H1 (cell line): ENCODE data around the gene SIRT7. TPM values are rescaled to one million over a fixed set of nuclear protein-coding genes. Genes with fewer than 3 reads are reported as not detected.

Source experiments
- CTCF ChIA-PET: fragments of 300-600 bp; sonication (Branson Sonifier 250); formaldehyde crosslinking; loops from one replicate; lab custom pipeline; 2021; ENCODE audit not compliant: partially characterized antibody; lab: Charles Lee
- POLR2A ChIA-PET: fragments of 300-600 bp; sonication (Branson Sonifier 250); formaldehyde crosslinking; loops from one replicate; lab custom pipeline; 2021; ENCODE audit warnings: inconsistent platforms; ENCODE audit not compliant: partially characterized antibody; lab: Charles Lee
- DNase-seq, 2 experiments: peaks; one replicate each; pipeline versions ENCODE4 v3.0.0 to v3.0.0-alpha.2; 2010 to 2022; ENCODE audit warnings: low spot score in 2 of 2, low read depth in 1 of 2, mixed read lengths in 1 of 2
- FAIRE-seq: peaks from 2 replicates; lab custom pipeline; 2011; peaks lifted over from hg19 to GRCh38; lab: Jason Lieb, UNC
- H2AFZ ChIP-seq: 2 replicates; pipeline ENCODE4 v1.8.1; 2012; ENCODE audit warnings: low read length, inconsistent platforms
- H2AK5ac ChIP-seq: 2 replicates; pipeline ENCODE4 v1.6.1; 2013; ENCODE audit warnings: low read depth, low read length
- H2BK120ac ChIP-seq: replicated peaks from 2 replicates; pipeline ENCODE3; 2013; ENCODE audit warnings: low read depth, low read length, inconsistent platforms
- H2BK12ac ChIP-seq: 2 replicates; pipeline ENCODE4 v1.6.1; 2013; ENCODE audit warnings: low read depth, low read length
- H2BK15ac ChIP-seq: 2 replicates; pipeline ENCODE4 v1.6.1; 2013; ENCODE audit warnings: low read length
- H2BK20ac ChIP-seq: 2 replicates; pipeline ENCODE4 v1.6.1; 2013; ENCODE audit warnings: low read length
- H2BK5ac ChIP-seq: 2 replicates; pipeline ENCODE4 v1.6.1; 2013; ENCODE audit warnings: low read depth, low read length
- H3K14ac ChIP-seq: 2 replicates; pipeline ENCODE4 v1.6.1; 2013; ENCODE audit warnings: inconsistent platforms; ENCODE audit not compliant: insufficient read length
- H3K18ac ChIP-seq: 2 replicates; pipeline ENCODE4 v1.6.1; 2013; ENCODE audit warnings: low read length; ENCODE audit errors: extremely low read depth
- H3K23ac ChIP-seq: 2 replicates; pipeline ENCODE4 v1.6.1; 2013; ENCODE audit warnings: inconsistent platforms; ENCODE audit not compliant: insufficient read length
- H3K23me2 ChIP-seq: 2 replicates; pipeline ENCODE4 v1.6.1; 2013; ENCODE audit warnings: low read depth, low read length
- H3K27ac ChIP-seq: 2 replicates; pipeline ENCODE4 v1.6.1; 2011; ENCODE audit warnings: low read depth, low read length, inconsistent platforms
- H3K27me3 ChIP-seq, 4 experiments: replicated peaks in 1 of 4; 1 replicate in 1 of 4; 2 replicates in 3 of 4; pipeline versions ENCODE4 v1.6.1 to v1.8.1; 2011 to 2013; ENCODE audit warnings: low read length in 3 of 4, mild to moderate bottlenecking in 3 of 4, inconsistent platforms in 2 of 4, mixed read lengths in 2 of 4, moderate library complexity in 1 of 4; ENCODE audit not compliant: control insufficient read depth in 3 of 4, insufficient read depth in 3 of 4; ENCODE audit errors: extremely low read depth in 1 of 4
- H3K36me3 ChIP-seq, 4 experiments: 2 replicates each; pipeline versions ENCODE4 v1.6.1 to v1.8.1; 2011 to 2013; ENCODE audit warnings: mild to moderate bottlenecking in 4 of 4, low read length in 3 of 4, moderate library complexity in 2 of 4, control low read depth in 1 of 4, inconsistent platforms in 1 of 4; ENCODE audit not compliant: insufficient read depth in 4 of 4, control insufficient read depth in 2 of 4
- H3K4ac ChIP-seq: replicated peaks from 2 replicates; pipeline ENCODE3; 2013; ENCODE audit warnings: low read length, low read depth, mixed read lengths, inconsistent platforms; ENCODE audit not compliant: insufficient read length
- H3K4me1 ChIP-seq, 4 experiments: replicated peaks in 1 of 4; 1 replicate in 1 of 4; 2 replicates in 3 of 4; pipeline versions ENCODE4 v1.6.1 to v1.8.1; 2011 to 2013; ENCODE audit warnings: low read length in 3 of 4, inconsistent platforms in 2 of 4, mixed read lengths in 1 of 4; ENCODE audit not compliant: insufficient read depth in 4 of 4, control insufficient read depth in 3 of 4
- H3K4me2 ChIP-seq, 2 experiments: 2 replicates each; pipeline versions ENCODE4 v1.6.1 to v1.8.1; 2011 to 2013; ENCODE audit warnings: low read depth in 2 of 2, low read length in 2 of 2, control low read depth in 1 of 2, inconsistent platforms in 1 of 2, mild to moderate bottlenecking in 1 of 2; ENCODE audit not compliant: insufficient read depth in 1 of 2
- H3K4me3 ChIP-seq, 4 experiments: fragments of 200-600, 300-600 bp in 1 of 4; sonication (generic), shearing (Covaris generic), sonication (Bioruptor Twin) in 1 of 4; 2 replicates each; pipeline versions ENCODE4 v1.5.1 to v1.8.1; 2011 to 2016; ENCODE audit warnings: low read length in 4 of 4, low read depth in 3 of 4, control low read depth in 2 of 4, inconsistent platforms in 2 of 4, mild to moderate bottlenecking in 2 of 4, mixed read lengths in 1 of 4, moderate library complexity in 1 of 4; ENCODE audit not compliant: insufficient read depth in 2 of 4; ENCODE audit errors: extremely low read depth in 1 of 4
- H3K56ac ChIP-seq: replicated peaks from 2 replicates; pipeline ENCODE3; 2013; ENCODE audit warnings: low read depth, mild to moderate bottlenecking, mixed read lengths, low read length, inconsistent platforms; ENCODE audit not compliant: insufficient read length
- H3K79me1 ChIP-seq: 2 replicates; pipeline ENCODE4 v1.6.1; 2013; ENCODE audit warnings: low read depth, low read length, control low read depth
- H3K79me2 ChIP-seq, 2 experiments: 2 replicates each; pipeline versions ENCODE4 v1.6.1 to v1.8.1; 2012 to 2013; ENCODE audit warnings: low read length in 2 of 2, mild to moderate bottlenecking in 2 of 2, inconsistent platforms in 1 of 2; ENCODE audit not compliant: insufficient read depth in 2 of 2, control insufficient read depth in 1 of 2
- H3K9ac ChIP-seq, 4 experiments: replicated peaks in 1 of 4; 1 replicate in 1 of 4; 2 replicates in 3 of 4; pipeline versions ENCODE4 v1.6.1 to v1.8.1; 2011 to 2013; ENCODE audit warnings: low read depth in 3 of 4, low read length in 3 of 4, control low read depth in 2 of 4, mild to moderate bottlenecking in 2 of 4, moderate library complexity in 2 of 4, inconsistent platforms in 1 of 4; ENCODE audit errors: extremely low read depth in 1 of 4
- H3K9me3 ChIP-seq, 2 experiments: 2 replicates each; pipeline versions ENCODE4 v1.6.1 to v1.8.1; 2012 to 2013; ENCODE audit warnings: mild to moderate bottlenecking in 2 of 2, moderate library complexity in 2 of 2, control low read depth in 1 of 2, inconsistent platforms in 1 of 2, low read depth in 1 of 2, low read length in 1 of 2, mixed read lengths in 1 of 2; ENCODE audit not compliant: insufficient read depth in 2 of 2
- H4K20me1 ChIP-seq, 2 experiments: replicated peaks in 1 of 2; 2 replicates each; pipeline versions ENCODE3 to v1.8.1; 2011 to 2013; ENCODE audit warnings: inconsistent platforms in 2 of 2, low read length in 2 of 2, mild to moderate bottlenecking in 1 of 2; ENCODE audit not compliant: insufficient read depth in 2 of 2, control insufficient read depth in 1 of 2
- H4K5ac ChIP-seq: 2 replicates; pipeline ENCODE4 v1.6.1; 2013; ENCODE audit warnings: low read length, low read depth, mixed read lengths, inconsistent platforms; ENCODE audit not compliant: insufficient read length
- H4K8ac ChIP-seq: 2 replicates; pipeline ENCODE4 v1.8.0; 2013; ENCODE audit warnings: mild to moderate bottlenecking, moderate library complexity, low read length, inconsistent platforms; ENCODE audit not compliant: insufficient read depth; ENCODE audit errors: extremely low read depth
- H4K91ac ChIP-seq: replicated peaks from 2 replicates; pipeline ENCODE3; 2013; ENCODE audit warnings: low read length, mixed read lengths, inconsistent platforms; ENCODE audit not compliant: insufficient read length
- CEBPB ChIP-seq: IDR thresholded peaks from 2 replicates; pipeline ENCODE4 v1.6.1; 2012; ENCODE audit warnings: low read depth, low read length
- EZH2 ChIP-seq: fragments of 200-600 bp; sonication (generic); IDR thresholded peaks from 2 replicates; pipeline ENCODE4 v1.7.1; 2012; ENCODE audit warnings: low read depth, mild to moderate bottlenecking, moderate library complexity, low read length, inconsistent platforms; ENCODE audit not compliant: severe bottlenecking
- JUND ChIP-seq: IDR thresholded peaks from 2 replicates; pipeline ENCODE4 v1.6.1; 2011; ENCODE audit warnings: mild to moderate bottlenecking, improper control_type of control experiment, low read length
- POLR2A ChIP-seq, 2 experiments: IDR thresholded peaks; 1 replicate in 1 of 2; 2 replicates in 1 of 2; pipeline ENCODE4 v1.6.1; 2011; ENCODE audit warnings: low read depth in 2 of 2, low read length in 2 of 2, mild to moderate bottlenecking in 2 of 2; ENCODE audit errors: control extremely low read depth in 1 of 2
- RFX5 ChIP-seq: IDR thresholded peaks from 2 replicates; pipeline ENCODE4 v1.6.1; 2011; ENCODE audit warnings: low read depth, low read length, improper control_type of control experiment, borderline replicate concordance
- SP4 ChIP-seq: IDR thresholded peaks from 2 replicates; pipeline ENCODE4 v1.6.1; 2012; ENCODE audit warnings: low read length, inconsistent platforms
- USF2 ChIP-seq: IDR thresholded peaks from 2 replicates; pipeline ENCODE4 v1.6.1; 2011; ENCODE audit warnings: low read length, improper control_type of control experiment
- WGBS, 2 experiments: shearing (Covaris generic) in 1 of 2; methylation state at CpG; one replicate each; pipeline versions ENCODE4 v1.1.6 to v1.1.7; 2013 to 2015; ENCODE audit warnings: low lambda C conversion rate in 2 of 2, mixed read lengths in 2 of 2, inconsistent platforms in 1 of 2, low coverage in 1 of 2, missing lambda C conversion rate in 1 of 2; ENCODE audit not compliant: insufficient replicate concordance in 2 of 2, insufficient coverage in 1 of 2, insufficient read length in 1 of 2; ENCODE audit errors: extremely low coverage in 1 of 2, missing lambda C conversion rate in 1 of 2; 5-methylcytosine and 5-hydroxymethylcytosine counted together
- polyA plus RNA-seq, 7 experiments: library from polyadenylated mRNA; depleted of rRNA in 3 of 7; stranded (reverse) in 5 of 7; unstranded in 2 of 7; fragments of >200 nt in 5 of 7; fragments of 200-250 nt in 2 of 7; gene quantifications; 1 replicate in 5 of 7; 2 replicates in 1 of 7; 4 replicates in 1 of 7; pipeline versions ENCODE4 v1.2.1 to v1.2.3, GENCODE V29; 2011 to 2013; ENCODE audit warnings: missing spikeins in 2 of 7, mixed read lengths in 2 of 7
- total RNA-seq: library from RNA; stranded (reverse); fragmentation: NEBNext Ultra II Directional; extraction: Animal tissue kit (Norgen Biotek cat#: 25700); gene quantifications from 2 replicates; pipeline ENCODE4 v1.2.1, GENCODE V29; 2021

SIRT7 gene
- total and polyA plus RNA-seq, 2 of the 8 experiments (the other 6 are each of a cell fraction or from before 2014, with no cell fraction given) = 5.8 to 16.6 TPM

- Histone ChIP-seq H2BK12ac (no peak overlapping the region), H2AK5ac (no peak overlapping the region), H3K14ac (no peak overlapping the region), H3K56ac (no peak overlapping the region), H3K23me2 (peaks cover 5% of the 10 kb centered on the region; the same call in 1 of the 2 replicates), H3K9ac (no peak overlapping the region), H3K18ac (no peak overlapping the region), H3K23ac (no peak overlapping the region), H4K91ac (no peak overlapping the region), H3K36me3 (peaks cover 32 to 51% (median 38%) of the 10 kb centered on the region in 4 experiments), H3K4ac (no peak overlapping the region), H3K79me1 (peaks cover 18% of the 10 kb centered on the region), H3K79me2 (peaks cover 8 to 41% of the 10 kb centered on the region in 2 experiments), H2BK120ac (no peak overlapping the region), H3K27me3 (no peaks in the 10 kb centered on the region), H2BK20ac (no peak overlapping the region), H3K4me1 (peaks cover 0 to 3% (median 2%) of the 10 kb centered on the region in 4 experiments; a peak in 5 of 7 replicates), H3K4me3 (no peak overlapping the region), H3K9me3 (no peaks in the 10 kb centered on the region), H2BK5ac (no peak overlapping the region), H2AFZ (no peak overlapping the region), H4K5ac (no peak overlapping the region), H4K8ac (no peak overlapping the region), H3K4me2 (no peak overlapping the region), H3K27ac (no peak overlapping the region), H4K20me1 (peaks cover 19 to 27% of the 10 kb centered on the region in 2 experiments), H2BK15ac (no peak overlapping the region)
- TF ChIP-seq SP4 (no peak), USF2 (no peak), JUND (no peak), CEBPB (no peak), POLR2A (IDR thresholded peaks at IDR 0.05; ENCODE audit: control extremely low read depth in 1 of 2, low read depth in 2 of 2, low read length in 2 of 2) (no peak), EZH2 (no peak), RFX5 (no peak)
- DNase-seq (no peak), FAIRE-seq (no peak)
- ChIA-PET POLR2A (interaction anchor here (0.8 to 12.3 kb wide), 11 partner anchors 12 to 180 kb away, joined by 3 to 151 read pairs (median 3); partner anchors contain the start of gene ARHGDIA), CTCF (interaction anchor here (1.0 to 1.8 kb wide), 3 partner anchors 16 to 46 kb away, joined by 3 to 5 read pairs (median 4); no protein-coding TSS in a partner anchor)
- WGBS, 2 experiments = 95% methylated on average over 44 of the region's 44 CpGs; no CpG with 5 or more reads in 1 of the 2 experiments
Observed at GRCh38 chr17:81888105-81888987, 29.6 kb downstream of the SIRT7 start.
